Nephron (organoid): ENCODE data around the gene SLC18A3.

Experiments used
- H3K27ac Mint-ChIP-seq, 3 experiments: 2 replicates each; pipeline ENCODE4 v1.8.0; 2020; ENCODE audit warnings: mixed read lengths in 3 of 3, mild to moderate bottlenecking in 2 of 3, moderate library complexity in 1 of 3
- H3K27me3 Mint-ChIP-seq: 2 replicates; pipeline ENCODE4 v1.8.0; 2021; ENCODE audit warnings: low read depth, mild to moderate bottlenecking, moderate library complexity, mixed read lengths
- H3K36me3 Mint-ChIP-seq: 2 replicates; pipeline ENCODE4 v1.8.0; 2020; ENCODE audit warnings: low read depth, mixed read lengths
- H3K4me1 Mint-ChIP-seq: 2 replicates; pipeline ENCODE4 v1.8.0; 2020; ENCODE audit warnings: mixed read lengths
- H3K4me3 Mint-ChIP-seq, 3 experiments: 2 replicates each; pipeline ENCODE4 v1.8.0; 2020; ENCODE audit warnings: mild to moderate bottlenecking in 3 of 3, mixed read lengths in 3 of 3, moderate library complexity in 2 of 3
- H3K9me3 Mint-ChIP-seq: 2 replicates; pipeline ENCODE4 v1.8.0; 2020; ENCODE audit warnings: mixed read lengths
- TF ChIP-seq, protein P1 (sequence below), 3 experiments: fragments of 200-600 bp; sonication (generic); IDR thresholded peaks; one replicate each; pipeline ENCODE4 v1.5.0; 2021; ENCODE audit warnings: antibody characterized with exemption in 3 of 3; ENCODE audit not compliant: unreplicated experiment in 3 of 3

The SLC18A3 gene

GRCh38 chr10:49618821-49619220 lies 8.7 kb downstream of the SLC18A3 start:
- no peaks in the 10 kb centered on the region for H3K36me3 Mint-ChIP-seq
- no peaks in the 10 kb centered on the region for H3K4me1 Mint-ChIP-seq
- no peak overlapping the region for H3K27ac Mint-ChIP-seq
- TF ChIP-seq, protein P1, sequence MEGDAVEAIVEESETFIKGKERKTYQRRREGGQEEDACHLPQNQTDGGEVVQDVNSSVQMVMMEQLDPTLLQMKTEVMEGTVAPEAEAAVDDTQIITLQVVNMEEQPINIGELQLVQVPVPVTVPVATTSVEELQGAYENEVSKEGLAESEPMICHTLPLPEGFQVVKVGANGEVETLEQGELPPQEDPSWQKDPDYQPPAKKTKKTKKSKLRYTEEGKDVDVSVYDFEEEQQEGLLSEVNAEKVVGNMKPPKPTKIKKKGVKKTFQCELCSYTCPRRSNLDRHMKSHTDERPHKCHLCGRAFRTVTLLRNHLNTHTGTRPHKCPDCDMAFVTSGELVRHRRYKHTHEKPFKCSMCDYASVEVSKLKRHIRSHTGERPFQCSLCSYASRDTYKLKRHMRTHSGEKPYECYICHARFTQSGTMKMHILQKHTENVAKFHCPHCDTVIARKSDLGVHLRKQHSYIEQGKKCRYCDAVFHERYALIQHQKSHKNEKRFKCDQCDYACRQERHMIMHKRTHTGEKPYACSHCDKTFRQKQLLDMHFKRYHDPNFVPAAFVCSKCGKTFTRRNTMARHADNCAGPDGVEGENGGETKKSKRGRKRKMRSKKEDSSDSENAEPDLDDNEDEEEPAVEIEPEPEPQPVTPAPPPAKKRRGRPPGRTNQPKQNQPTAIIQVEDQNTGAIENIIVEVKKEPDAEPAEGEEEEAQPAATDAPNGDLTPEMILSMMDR (IDR thresholded peaks at IDR 0.05; ENCODE audit: unreplicated experiment in 3 of 3), result no peak
- H3K27me3 Mint-ChIP-seq, result peaks cover 97% of the 10 kb centered on the region
- H3K4me3 Mint-ChIP-seq, result no peak overlapping the region
- no peaks in the 10 kb centered on the region for H3K9me3 Mint-ChIP-seq

- TF ChIP-seq, protein P1 (IDR thresholded peaks at IDR 0.05; ENCODE audit: unreplicated experiment in 3 of 3), result no peak
- peaks cover 91% of the 10 kb centered on the region for H3K27me3 Mint-ChIP-seq
- H3K9me3 Mint-ChIP-seq, result no peaks in the 10 kb centered on the region
- H3K4me1 Mint-ChIP-seq, result no peaks in the 10 kb centered on the region
- H3K36me3 Mint-ChIP-seq, result no peaks in the 10 kb centered on the region
- H3K4me3 Mint-ChIP-seq, result no peak overlapping the region
- no peak overlapping the region for H3K27ac Mint-ChIP-seq
Measured at GRCh38 chr10:49619613-49620012, 9.5 kb downstream of the SLC18A3 start.

GRCh38 chr10:49620286-49620810 lies 10.2 kb downstream of the SLC18A3 start:
- Mint-ChIP-seq H3K36me3 (no peaks in the 10 kb centered on the region), H3K27ac (no peak overlapping the region), H3K9me3 (no peaks in the 10 kb centered on the region), H3K4me1 (no peaks in the 10 kb centered on the region), H3K4me3 (no peak overlapping the region), H3K27me3 (peaks cover 84% of the 10 kb centered on the region)
- TF ChIP-seq, protein P1 (IDR thresholded peaks at IDR 0.05; ENCODE audit: unreplicated experiment in 3 of 3), result no peak

DNA sequence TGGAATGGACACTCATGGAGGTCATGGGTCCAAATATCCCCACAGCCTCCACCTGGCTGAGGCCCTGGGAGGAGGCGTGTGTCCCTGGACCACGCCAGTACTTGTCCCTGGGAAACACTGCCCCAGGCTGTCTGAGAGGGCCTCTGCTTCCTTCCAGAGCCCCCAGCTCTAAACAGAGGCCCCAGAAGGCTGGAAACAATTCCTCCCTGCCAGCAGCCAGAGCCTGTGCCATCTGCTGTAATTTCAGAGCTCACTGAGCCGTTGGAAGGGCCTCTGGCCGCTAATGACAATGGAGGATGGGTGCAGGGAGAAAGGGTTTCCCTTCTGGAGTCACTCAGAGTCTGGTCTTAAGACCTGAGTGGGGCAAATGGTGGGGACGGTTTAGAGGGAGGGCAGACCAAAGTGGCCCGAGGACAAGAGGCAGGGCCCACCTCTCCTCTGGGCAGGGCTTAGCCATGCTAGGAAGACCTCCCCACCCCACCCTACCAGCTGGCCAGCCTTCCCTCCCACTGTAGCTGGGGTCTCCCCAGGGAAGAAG lies 10.8 kb downstream of the SLC18A3 start:
- TF ChIP-seq, protein P1 (IDR thresholded peaks at IDR 0.05; ENCODE audit: unreplicated experiment in 3 of 3), result no peak
- no peak overlapping the region for H3K4me3 Mint-ChIP-seq
- H3K9me3 Mint-ChIP-seq, result no peaks in the 10 kb centered on the region
- H3K27me3 Mint-ChIP-seq, result peaks cover 78% of the 10 kb centered on the region
- no peaks in the 10 kb centered on the region for H3K36me3 Mint-ChIP-seq
- no peaks in the 10 kb centered on the region for H3K4me1 Mint-ChIP-seq
- no peak overlapping the region for H3K27ac Mint-ChIP-seq

DNA sequence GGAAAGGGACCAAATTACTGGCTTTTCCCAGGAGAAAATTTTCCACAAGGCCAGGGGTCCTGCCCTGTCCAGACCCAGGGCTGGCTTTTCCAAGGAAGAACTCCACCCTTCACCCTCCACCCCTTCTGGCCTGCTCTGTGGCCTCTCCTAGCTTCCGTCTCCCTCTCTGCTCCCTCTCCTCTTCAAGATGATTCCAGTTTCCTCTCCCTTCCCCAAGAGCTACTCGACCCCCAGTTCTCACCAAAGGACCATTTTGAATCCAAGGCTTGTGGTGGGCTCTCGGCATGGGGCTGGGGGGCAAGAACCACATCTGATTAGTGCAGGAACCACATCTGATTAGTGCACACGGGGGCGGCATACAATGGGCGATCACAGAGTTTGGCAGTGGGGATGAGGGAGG lies 11.5 kb downstream of the SLC18A3 start:
- H3K36me3 Mint-ChIP-seq, result no peaks in the 10 kb centered on the region
- TF ChIP-seq, protein P1 (IDR thresholded peaks at IDR 0.05; ENCODE audit: unreplicated experiment in 3 of 3), result no peak
- H3K4me3 Mint-ChIP-seq, result no peak overlapping the region
- no peaks in the 10 kb centered on the region for H3K9me3 Mint-ChIP-seq
- no peaks in the 10 kb centered on the region for H3K4me1 Mint-ChIP-seq
- H3K27me3 Mint-ChIP-seq, result peaks cover 75% of the 10 kb centered on the region
- H3K27ac Mint-ChIP-seq, result no peak overlapping the region
